Measurements from ENCODE around the gene NEK6. TPM values are rescaled to one million over a fixed set of nuclear protein-coding genes. Genes with fewer than 3 reads are reported as not detected.

The NEK6 gene
- total RNA-seq, 1 donor from 2014 or later, result 27.2 TPM

Other genes with a start within 250 kb of the NEK6 start
- gene LHX2, start 246.2 kb upstream of the NEK6 start, total RNA-seq, result 27.6 TPM
- gene PSMB7, start 157.5 kb downstream of the NEK6 start, total RNA-seq, result 153 TPM
- not detected for gene ADGRD2, start 192.5 kb downstream of the NEK6 start, total RNA-seq
- not detected for gene NR5A1, start 249.4 kb downstream of the NEK6 start, total RNA-seq

Data from skin of body (tissue), 1 donor.